ENCODE data around the gene IRX1.

The IRX1 gene

DNA sequence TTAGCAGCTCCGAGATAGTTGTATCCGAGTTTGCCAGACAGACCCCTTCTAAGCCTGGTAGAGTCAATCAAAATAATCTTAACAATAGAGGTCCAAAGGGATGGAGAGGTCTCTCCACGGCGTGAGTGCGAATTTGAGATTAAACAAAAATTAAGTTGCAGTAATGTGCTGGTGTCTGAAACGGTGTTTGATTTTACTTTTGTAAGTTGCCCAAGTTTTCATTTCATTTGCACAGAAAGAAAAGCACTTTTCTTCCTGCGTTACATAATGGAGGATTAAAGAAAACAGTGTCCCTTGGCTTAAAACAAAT lies 1.2 kb downstream of the IRX1 start:
- TF ChIP-seq, protein P1, sequence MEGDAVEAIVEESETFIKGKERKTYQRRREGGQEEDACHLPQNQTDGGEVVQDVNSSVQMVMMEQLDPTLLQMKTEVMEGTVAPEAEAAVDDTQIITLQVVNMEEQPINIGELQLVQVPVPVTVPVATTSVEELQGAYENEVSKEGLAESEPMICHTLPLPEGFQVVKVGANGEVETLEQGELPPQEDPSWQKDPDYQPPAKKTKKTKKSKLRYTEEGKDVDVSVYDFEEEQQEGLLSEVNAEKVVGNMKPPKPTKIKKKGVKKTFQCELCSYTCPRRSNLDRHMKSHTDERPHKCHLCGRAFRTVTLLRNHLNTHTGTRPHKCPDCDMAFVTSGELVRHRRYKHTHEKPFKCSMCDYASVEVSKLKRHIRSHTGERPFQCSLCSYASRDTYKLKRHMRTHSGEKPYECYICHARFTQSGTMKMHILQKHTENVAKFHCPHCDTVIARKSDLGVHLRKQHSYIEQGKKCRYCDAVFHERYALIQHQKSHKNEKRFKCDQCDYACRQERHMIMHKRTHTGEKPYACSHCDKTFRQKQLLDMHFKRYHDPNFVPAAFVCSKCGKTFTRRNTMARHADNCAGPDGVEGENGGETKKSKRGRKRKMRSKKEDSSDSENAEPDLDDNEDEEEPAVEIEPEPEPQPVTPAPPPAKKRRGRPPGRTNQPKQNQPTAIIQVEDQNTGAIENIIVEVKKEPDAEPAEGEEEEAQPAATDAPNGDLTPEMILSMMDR (IDR thresholded peaks at IDR 0.05; ENCODE audit: low read depth, low read length, missing control alignments), result no peak
- H3K4me3 ChIP-seq (ENCODE audit: low read depth, low read length), result peak overlapping the region; percentile 70
- no peak for DNase-seq (ENCODE audit: low read depth)
- in situ Hi-C loops (cut with HindIII; ENCODE audit: low sequenced_read_pairs), result no loop called here

DNA sequence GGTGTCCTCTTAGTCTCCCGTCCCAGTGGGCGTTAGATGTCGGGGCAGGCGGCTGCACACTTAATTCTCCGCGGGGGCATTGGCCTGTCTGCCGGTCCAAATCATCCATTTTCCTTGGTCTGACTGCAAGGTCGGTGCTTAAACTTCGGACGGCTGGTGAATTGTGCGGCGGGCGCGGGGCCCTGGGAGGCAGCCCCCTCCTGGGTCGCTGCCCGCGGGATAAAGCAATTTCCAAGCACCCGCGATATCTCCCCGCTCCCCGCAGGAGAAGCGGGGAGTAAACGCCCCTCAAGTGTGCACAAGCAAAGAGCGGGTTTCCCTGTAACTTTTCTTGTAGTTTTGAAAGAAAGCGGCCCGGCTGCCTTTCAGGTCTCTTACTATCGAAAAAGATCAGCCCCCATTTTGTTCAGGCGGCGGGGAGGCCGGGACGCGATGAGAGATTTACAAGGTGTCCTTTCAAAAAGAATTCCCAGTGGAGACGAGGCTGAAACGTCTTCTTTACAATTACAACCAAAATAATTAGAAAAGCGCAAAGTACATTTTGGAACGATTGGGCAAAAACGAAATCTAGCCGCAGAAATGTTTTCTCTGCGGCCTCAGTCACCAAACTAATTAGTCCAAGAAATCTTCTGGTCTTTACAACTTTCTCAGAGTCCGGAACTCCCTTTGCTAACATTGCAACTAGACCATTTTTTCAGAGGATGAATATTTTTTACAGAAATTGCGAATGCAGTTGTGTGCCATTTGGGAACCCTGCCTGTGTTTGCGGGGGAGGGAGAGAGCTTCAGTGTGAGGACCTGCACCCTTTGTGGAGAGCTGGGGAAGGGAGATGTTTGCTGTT lies 1.8 kb downstream of the IRX1 start:
- DNase-seq (ENCODE audit: low read depth), result no peak
- peak overlapping the region; percentile 70 for H3K4me3 ChIP-seq (ENCODE audit: low read depth, low read length)
- TF ChIP-seq, protein P1 (IDR thresholded peaks at IDR 0.05; ENCODE audit: low read depth, low read length, missing control alignments), result no peak
- in situ Hi-C loops (cut with HindIII; ENCODE audit: low sequenced_read_pairs), result no loop called here

DNA sequence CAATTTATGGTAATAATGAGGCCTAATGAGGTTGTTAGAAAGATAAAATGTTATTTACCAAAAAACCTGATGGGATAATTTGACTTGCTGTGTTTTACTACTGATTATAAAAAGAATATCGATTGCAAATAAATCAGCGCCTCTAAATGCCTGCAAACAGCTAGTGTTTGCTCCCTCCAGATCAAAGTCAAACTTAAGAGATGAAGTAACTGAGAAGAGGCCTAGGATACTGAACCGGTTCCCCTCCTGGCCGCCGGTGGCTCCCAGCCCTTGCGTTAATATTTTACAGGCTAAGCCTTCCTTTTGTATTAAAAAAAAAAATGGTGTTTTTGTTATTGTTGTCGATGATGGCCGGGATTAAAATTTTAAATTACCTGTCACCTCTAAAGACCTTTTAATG lies 2.6 kb downstream of the IRX1 start:
- TF ChIP-seq, protein P1 (IDR thresholded peaks at IDR 0.05; ENCODE audit: low read depth, low read length, missing control alignments), result no peak
- in situ Hi-C loops (cut with HindIII; ENCODE audit: low sequenced_read_pairs), result no loop called here
- DNase-seq (ENCODE audit: low read depth), result no peak
- H3K4me3 ChIP-seq (ENCODE audit: low read depth, low read length), result peak overlapping the region; percentile 70

DNA sequence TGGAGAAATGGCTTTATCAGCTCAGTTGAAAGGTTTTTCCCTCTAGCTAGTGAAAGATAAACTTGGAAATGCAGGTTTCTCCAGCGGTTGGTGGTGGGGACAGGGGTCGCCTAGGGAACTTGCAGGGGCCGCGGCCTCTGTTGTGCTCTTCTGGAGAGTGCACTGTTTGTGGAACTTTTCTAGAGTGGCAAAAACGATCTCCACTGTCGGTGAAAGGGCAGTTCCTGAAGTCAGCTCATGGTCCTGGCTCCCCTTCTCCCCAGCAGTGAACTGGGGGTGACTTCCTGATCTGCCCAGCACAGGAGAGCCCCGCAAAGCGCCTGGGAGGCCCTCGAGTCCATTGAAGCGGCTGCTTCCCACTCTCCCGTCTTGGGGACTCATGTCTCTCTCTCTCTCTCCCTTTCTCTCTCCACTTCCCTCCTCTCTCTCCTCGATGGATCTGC lies 3.2 kb downstream of the IRX1 start:
- peak overlapping the region; percentile 70 for H3K4me3 ChIP-seq (ENCODE audit: low read depth, low read length)
- DNase-seq (ENCODE audit: low read depth), result no peak
- TF ChIP-seq, protein P1 (IDR thresholded peaks at IDR 0.05; ENCODE audit: low read depth, low read length, missing control alignments), result no peak
- in situ Hi-C loops (cut with HindIII; ENCODE audit: low sequenced_read_pairs), result no loop called here

DNA sequence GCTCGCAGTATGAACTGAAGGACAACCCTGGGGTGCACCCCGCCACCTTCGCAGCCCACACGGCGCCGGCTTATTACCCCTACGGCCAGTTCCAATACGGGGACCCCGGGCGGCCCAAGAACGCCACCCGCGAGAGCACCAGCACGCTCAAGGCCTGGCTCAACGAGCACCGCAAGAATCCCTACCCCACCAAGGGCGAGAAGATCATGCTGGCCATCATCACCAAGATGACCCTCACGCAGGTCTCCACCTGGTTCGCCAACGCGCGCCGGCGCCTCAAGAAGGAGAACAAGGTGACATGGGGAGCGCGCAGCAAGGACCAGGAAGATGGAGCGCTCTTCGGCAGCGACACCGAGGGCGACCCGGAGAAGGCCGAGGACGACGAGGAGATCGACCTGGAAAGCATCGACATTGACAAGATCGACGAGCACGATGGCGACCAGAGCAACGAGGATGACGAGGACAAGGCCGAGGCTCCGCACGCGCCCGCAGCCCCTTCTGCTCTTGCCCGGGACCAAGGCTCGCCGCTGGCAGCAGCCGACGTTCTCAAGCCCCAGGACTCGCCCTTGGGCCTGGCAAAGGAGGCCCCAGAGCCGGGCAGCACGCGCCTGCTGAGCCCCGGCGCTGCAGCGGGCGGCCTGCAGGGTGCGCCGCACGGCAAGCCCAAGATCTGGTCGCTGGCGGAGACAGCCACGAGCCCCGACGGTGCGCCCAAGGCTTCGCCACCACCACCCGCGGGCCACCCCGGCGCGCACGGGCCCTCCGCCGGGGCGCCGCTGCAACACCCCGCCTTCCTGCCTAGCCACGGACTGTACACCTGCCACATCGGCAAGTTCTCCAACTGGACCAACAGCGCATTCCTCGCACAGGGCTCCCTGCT lies 3.8 kb downstream of the IRX1 start:
- in situ Hi-C loops (cut with HindIII; ENCODE audit: low sequenced_read_pairs), result loop anchor here (25.0 kb wide), 1 partner anchor 862 kb away; no protein-coding TSS in a partner anchor
- H3K4me3 ChIP-seq (ENCODE audit: low read depth, low read length), result peak overlapping the region; percentile 70
- TF ChIP-seq, protein P1 (IDR thresholded peaks at IDR 0.05; ENCODE audit: low read depth, low read length, missing control alignments), result peak; percentile 41
- no peak for DNase-seq (ENCODE audit: low read depth)

Data from astrocyte of the cerebellum (primary cell).